ENCODE results near the gene ZBTB17.
"Not testable (repeated sequence)": the region's sequence is repeated elsewhere in the genome, so short reads cannot be mapped to it uniquely, and the experiment has no call there.

The ZBTB17 gene

DNA sequence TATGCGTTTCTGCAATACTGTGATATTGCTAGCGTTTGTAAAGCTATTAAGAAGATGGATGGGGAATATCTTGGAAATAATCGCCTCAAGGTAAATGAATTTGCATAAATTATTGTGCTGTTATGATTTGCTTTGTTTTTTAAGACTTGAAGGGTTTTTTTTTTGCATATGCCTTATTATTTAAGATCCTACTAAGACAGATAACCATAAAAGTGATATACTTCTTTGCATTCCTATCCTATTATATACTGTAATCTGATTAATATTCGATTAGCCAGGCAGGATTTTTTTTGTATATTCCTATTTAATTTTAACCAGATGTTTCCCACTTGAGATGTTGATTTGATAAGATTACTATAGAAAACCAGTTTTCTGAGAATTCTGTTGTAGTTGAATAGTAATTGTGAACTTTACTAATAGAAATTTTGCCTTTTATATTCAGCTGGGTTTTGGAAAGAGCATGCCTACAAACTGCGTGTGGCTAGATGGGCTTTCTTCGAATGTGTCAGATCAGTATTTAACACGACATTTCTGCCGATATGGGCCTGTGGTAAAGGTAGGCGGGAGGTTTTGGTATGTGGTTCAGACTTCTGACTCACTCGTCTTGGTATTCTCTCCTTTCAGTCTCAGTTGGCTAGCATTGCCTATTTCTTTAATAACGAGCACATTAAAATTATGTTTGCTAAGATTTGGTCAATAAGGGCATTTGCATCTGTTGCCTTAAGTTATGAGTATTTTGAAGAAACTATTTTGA, 56.8 kb downstream of the ZBTB17 start:
- DNase-seq (ENCODE audit: low read depth) = no peak
- TF ChIP-seq, protein P1, sequence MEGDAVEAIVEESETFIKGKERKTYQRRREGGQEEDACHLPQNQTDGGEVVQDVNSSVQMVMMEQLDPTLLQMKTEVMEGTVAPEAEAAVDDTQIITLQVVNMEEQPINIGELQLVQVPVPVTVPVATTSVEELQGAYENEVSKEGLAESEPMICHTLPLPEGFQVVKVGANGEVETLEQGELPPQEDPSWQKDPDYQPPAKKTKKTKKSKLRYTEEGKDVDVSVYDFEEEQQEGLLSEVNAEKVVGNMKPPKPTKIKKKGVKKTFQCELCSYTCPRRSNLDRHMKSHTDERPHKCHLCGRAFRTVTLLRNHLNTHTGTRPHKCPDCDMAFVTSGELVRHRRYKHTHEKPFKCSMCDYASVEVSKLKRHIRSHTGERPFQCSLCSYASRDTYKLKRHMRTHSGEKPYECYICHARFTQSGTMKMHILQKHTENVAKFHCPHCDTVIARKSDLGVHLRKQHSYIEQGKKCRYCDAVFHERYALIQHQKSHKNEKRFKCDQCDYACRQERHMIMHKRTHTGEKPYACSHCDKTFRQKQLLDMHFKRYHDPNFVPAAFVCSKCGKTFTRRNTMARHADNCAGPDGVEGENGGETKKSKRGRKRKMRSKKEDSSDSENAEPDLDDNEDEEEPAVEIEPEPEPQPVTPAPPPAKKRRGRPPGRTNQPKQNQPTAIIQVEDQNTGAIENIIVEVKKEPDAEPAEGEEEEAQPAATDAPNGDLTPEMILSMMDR (IDR thresholded peaks at IDR 0.05; ENCODE audit: control insufficient read depth, extremely low read depth, insufficient read depth) = no peak
- H3K4me3 ChIP-seq (ENCODE audit: low read depth, low read length) = no peak overlapping the region

DNA sequence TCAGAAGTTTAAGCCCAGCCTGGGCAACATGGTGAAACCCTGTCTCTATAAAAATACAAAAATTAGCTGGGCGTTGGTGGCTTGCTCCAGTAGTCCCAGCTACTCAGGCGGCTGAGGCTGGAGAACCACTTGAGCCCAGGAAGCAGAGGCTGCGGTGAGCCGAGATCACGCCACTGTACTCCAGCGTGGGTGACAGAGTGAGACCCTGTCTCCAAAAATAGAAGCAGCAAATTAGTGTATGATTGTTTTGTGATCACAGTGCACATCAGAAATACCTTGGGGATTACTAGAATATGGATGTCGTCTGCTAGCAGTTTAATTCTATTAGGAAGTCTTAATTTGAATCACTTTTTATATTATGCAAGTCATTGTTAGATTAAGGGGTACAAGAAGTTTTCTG, 59.0 kb downstream of the ZBTB17 start:
- no peak overlapping the region for H3K4me3 ChIP-seq (ENCODE audit: low read depth, low read length)
- DNase-seq (ENCODE audit: low read depth) = no peak
- TF ChIP-seq, protein P1 (IDR thresholded peaks at IDR 0.05; ENCODE audit: control insufficient read depth, extremely low read depth, insufficient read depth) = no peak

DNA sequence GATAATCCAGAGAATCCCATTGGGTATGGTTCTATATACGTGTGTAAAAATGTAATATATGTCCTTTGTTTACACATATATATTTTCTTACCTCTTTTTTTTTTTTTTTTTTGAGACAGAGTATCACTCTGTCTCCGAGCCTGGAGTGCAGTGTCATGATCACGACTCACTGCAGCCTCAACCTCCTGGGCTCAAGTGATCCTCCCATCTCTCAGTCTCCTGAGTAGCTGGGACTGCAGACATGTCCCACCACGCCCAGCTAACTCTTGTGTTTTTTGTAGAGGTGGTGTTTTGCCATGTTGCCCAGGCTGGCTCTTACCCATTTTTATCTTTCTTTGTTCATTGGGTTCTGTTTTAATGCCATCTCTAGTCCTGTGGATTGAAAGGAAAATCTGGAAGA, 59.5 kb downstream of the ZBTB17 start:
- TF ChIP-seq, protein P1 (IDR thresholded peaks at IDR 0.05; ENCODE audit: control insufficient read depth, extremely low read depth, insufficient read depth) = no peak
- DNase-seq (ENCODE audit: low read depth) = no peak

DNA sequence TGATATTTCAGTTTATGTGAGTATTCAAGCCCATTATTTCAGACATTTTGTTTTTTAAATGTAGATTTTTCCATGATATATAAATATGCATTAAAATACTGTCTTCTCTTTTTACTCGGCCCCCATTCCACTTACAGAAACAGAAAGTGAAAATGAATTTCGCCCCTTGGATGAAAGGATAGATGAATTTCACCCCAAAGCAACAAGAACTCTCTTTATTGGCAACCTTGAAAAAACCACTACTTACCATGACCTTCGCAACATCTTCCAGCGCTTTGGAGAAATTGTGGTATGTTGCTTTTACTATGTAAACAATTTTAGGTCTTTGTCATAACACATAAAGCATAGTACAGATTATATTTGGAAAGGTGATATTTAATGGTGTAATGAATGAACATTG, 59.9 kb downstream of the ZBTB17 start:
- H3K4me3 ChIP-seq (ENCODE audit: low read depth, low read length) = no peak overlapping the region
- no peak for DNase-seq (ENCODE audit: low read depth)
- TF ChIP-seq, protein P1 (IDR thresholded peaks at IDR 0.05; ENCODE audit: control insufficient read depth, extremely low read depth, insufficient read depth) = no peak

More for the DNA sequence above, 59.5 kb downstream of the ZBTB17 start:
- no peak overlapping the region for H3K4me3 ChIP-seq (ENCODE audit: low read depth, low read length)

DNA sequence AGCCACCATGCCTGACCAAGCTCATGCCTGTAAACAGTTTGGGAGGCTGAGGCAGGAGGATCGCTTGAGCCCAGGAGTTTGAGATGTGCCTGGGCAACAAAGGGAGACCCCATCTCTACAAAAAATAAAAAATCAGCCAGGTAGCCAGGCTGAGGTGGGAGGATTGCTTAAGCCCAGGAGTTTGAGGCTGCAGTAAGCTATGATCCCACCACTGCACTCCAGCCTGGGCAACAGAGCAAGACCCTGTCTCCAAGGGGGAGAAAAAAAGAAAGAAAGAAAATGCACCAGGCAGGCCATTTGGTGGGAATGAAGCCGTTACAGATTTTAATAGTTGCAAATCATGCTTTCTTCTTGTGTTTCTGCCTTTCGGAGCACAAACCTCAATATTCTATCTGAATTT, 62.3 kb downstream of the ZBTB17 start:
- DNase-seq (ENCODE audit: low read depth); H3K4me3 ChIP-seq (ENCODE audit: low read depth, low read length): not testable (repeated sequence)

DNA sequence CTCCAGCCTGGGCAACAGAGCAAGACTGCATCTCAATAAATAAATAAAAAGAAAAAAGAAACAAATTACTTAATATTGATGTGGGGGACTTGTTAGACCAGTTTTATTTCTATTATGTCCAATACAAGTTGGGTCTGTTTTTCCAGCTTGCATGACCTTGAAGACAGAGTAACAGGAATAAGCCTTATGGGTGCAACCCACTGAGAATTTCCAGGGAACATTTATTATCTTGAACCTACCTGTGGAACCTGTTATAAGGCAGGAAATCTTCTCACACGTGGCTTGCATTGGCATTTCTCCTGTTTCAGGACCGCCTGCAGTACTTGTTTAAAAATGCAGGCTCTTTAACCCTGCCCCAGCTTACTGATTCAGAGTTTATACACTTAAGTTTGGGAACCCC, 64.0 kb downstream of the ZBTB17 start:
- H3K4me3 ChIP-seq (ENCODE audit: low read depth, low read length) = no peak overlapping the region
- peak; percentile 66 for DNase-seq (ENCODE audit: low read depth)
- TF ChIP-seq, protein P1 (IDR thresholded peaks at IDR 0.05; ENCODE audit: control insufficient read depth, extremely low read depth, insufficient read depth) = no peak

DNA sequence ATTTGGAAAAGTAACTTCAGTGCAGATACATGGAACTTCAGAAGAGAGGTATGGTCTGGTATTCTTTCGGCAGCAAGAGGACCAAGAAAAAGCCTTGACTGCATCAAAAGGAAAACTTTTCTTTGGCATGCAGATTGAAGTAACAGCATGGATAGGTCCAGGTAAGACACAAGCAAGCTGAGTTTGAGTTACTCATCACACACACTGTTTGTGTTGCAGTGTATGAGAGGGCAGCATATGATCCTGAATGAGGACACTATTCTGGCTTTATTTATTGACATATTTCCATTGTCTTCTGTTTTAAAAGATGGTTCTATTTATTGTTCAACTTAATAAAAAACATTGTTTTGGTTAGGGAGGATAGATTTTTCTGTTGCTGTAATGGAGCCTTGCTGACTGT, 64.8 kb downstream of the ZBTB17 start:
- no peak for DNase-seq (ENCODE audit: low read depth)
- TF ChIP-seq, protein P1 (IDR thresholded peaks at IDR 0.05; ENCODE audit: control insufficient read depth, extremely low read depth, insufficient read depth) = no peak
- H3K4me3 ChIP-seq (ENCODE audit: low read depth, low read length) = no peak overlapping the region

Data from LNCaP clone FGC (cell line).